DOHH2 (cell line): Measurements from ENCODE around the gene DLGAP1.

Source experiments
- CTCF ChIP-seq: fragments of 200-600 bp; sonication (generic); IDR thresholded peaks from one replicate; pipeline ENCODE4 v1.5.1; 2014; ENCODE audit warnings: antibody characterized with exemption, mild to moderate bottlenecking, low read depth, low read length; ENCODE audit not compliant: poor library complexity, severe bottlenecking
- EZH2phosphoT487 ChIP-seq: fragments of 200-600 bp; sonication (generic); IDR thresholded peaks from 2 replicates; pipeline ENCODE4 v1.6.1; 2017; ENCODE audit warnings: borderline replicate concordance, mild to moderate bottlenecking, antibody characterized with exemption, low read length, moderate library complexity, mixed read lengths

DNA sequence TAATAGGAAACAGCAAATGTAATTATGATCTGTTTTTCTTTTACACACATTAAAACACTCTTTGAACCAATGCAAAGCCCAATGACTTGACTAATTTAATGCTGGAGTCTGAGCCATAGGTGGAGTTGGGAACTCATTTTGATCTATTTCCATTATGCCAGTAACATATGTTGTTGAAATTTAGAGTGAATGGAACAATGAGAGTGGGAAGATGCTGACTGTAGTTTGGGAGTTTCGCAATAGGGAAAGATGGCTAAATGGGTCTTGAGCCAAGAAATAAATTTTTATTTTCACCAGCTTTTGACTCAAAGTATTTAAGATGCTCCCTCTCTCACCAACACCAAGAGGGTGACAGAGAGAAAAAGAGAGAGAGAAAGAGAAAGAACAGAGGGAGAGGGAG is 246.7 kb downstream of the DLGAP1 start:
- TF ChIP-seq CTCF (no peak), EZH2phosphoT487 (no peak)
